HEK293 (cell line): ENCODE measurements around the gene C1orf226.

Source experiments
- ZEB2 ChIP-seq: fragments of 450-650 bp; formaldehyde crosslinking; IDR thresholded peaks from 2 replicates; pipeline ENCODE4 v1.5.1; 2016; ENCODE audit warnings: missing biosample characterization, missing genetic modification characterization
- ZNF449 ChIP-seq: fragments of 450-650 bp; formaldehyde crosslinking; IDR thresholded peaks from 2 replicates; pipeline ENCODE4 v1.5.1; 2017; ENCODE audit warnings: missing biosample characterization, mild to moderate bottlenecking, missing genetic modification characterization, moderate library complexity
- ZNF521 ChIP-seq: fragments of 450-650 bp; formaldehyde crosslinking; IDR thresholded peaks from 2 replicates; pipeline ENCODE4 v1.5.1; 2017; ENCODE audit warnings: missing biosample characterization, mild to moderate bottlenecking, missing genetic modification characterization
- TF ChIP-seq, protein P1 (sequence below): fragments of 450-650 bp; formaldehyde crosslinking; IDR thresholded peaks from 2 replicates; pipeline ENCODE4 v1.5.1; 2016; ENCODE audit warnings: missing biosample characterization, missing genetic modification characterization

DNA sequence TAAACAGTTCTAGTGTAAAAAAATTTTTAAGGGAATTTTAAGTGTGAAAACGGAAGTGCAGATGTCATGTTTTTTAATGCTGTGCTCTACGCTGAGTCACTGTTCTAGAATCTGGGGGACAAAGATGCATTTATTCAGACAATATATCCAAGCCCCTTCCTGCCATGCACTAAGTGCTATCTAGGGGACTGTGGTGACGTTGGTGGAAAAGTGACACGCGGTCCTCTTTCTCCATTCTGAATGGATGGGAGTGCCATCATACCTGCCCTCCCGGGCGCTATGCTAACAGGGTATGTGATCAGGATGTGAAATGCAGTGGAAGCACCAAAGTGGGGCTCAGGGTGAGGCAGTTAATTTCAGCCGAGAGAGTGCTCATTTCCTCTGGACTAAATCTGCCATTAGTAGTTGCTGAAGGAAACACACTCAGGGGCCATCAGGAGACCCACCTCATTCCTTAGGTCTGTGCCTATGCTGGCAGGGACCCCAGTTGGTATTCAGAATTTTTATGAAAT, 6.6 kb downstream of the C1orf226 start:
- no peak for TF ChIP-seq ZNF449 (tag by site-specific recombination)
- TF ChIP-seq, protein P1, sequence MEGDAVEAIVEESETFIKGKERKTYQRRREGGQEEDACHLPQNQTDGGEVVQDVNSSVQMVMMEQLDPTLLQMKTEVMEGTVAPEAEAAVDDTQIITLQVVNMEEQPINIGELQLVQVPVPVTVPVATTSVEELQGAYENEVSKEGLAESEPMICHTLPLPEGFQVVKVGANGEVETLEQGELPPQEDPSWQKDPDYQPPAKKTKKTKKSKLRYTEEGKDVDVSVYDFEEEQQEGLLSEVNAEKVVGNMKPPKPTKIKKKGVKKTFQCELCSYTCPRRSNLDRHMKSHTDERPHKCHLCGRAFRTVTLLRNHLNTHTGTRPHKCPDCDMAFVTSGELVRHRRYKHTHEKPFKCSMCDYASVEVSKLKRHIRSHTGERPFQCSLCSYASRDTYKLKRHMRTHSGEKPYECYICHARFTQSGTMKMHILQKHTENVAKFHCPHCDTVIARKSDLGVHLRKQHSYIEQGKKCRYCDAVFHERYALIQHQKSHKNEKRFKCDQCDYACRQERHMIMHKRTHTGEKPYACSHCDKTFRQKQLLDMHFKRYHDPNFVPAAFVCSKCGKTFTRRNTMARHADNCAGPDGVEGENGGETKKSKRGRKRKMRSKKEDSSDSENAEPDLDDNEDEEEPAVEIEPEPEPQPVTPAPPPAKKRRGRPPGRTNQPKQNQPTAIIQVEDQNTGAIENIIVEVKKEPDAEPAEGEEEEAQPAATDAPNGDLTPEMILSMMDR = no peak
- TF ChIP-seq ZEB2 = no peak
- TF ChIP-seq ZNF521 (tag by site-specific recombination) = no peak
